ENCODE data around the gene DAB2IP. TPM values are rescaled to one million over a fixed set of nuclear protein-coding genes. Genes with fewer than 3 reads are reported as not detected.

The DAB2IP gene
- total RNA-seq, 1 experiment from 2014 or later: 52.6 TPM

- ATAC-seq: no peak
- Mint-ChIP-seq H3K4me3 (no peak overlapping the region), H3K4me1 (peaks cover 63% of the 10 kb centered on the region), H3K27me3 (ENCODE audit: low read depth) (no peaks in the 10 kb centered on the region), H3K9me3 (no peaks in the 10 kb centered on the region), H3K27ac (0 out of 2 replicates have a peak overlapping the region, but pooled peaks have one; percentile 16), H3K36me3 (no peaks in the 10 kb centered on the region)
- TF ChIP-seq FOXP1 (CRISPR knock-in tag; IDR thresholded peaks at IDR 0.05; ENCODE audit: borderline replicate concordance) (no peak), NFYB (CRISPR knock-in tag; conservative IDR thresholded peaks at IDR 0.05; ENCODE audit: low read depth) (no peak), USF2 (CRISPR knock-in tag; IDR thresholded peaks at IDR 0.05) (no peak), FOXP4 (CRISPR knock-in tag; IDR thresholded peaks at IDR 0.05) (no peak), SMAD3 (CRISPR knock-in tag; IDR thresholded peaks at IDR 0.05; ENCODE audit: borderline replicate concordance) (no peak), CTCF (IDR thresholded peaks at IDR 0.05) (no peak), ZNF671 (CRISPR knock-in tag; IDR thresholded peaks at IDR 0.05) (no peak), OVOL2 (CRISPR knock-in tag; IDR thresholded peaks at IDR 0.05; ENCODE audit: borderline replicate concordance) (no peak), ESRRA (CRISPR knock-in tag; IDR thresholded peaks at IDR 0.05; ENCODE audit: borderline replicate concordance) (no peak), NFATC4 (CRISPR knock-in tag; IDR thresholded peaks at IDR 0.05) (no peak), HMGA2 (CRISPR knock-in tag; IDR thresholded peaks at IDR 0.05) (no peak), ZNF416 (CRISPR knock-in tag; IDR thresholded peaks at IDR 0.05) (no peak), RELA (CRISPR knock-in tag; IDR thresholded peaks at IDR 0.05; ENCODE audit: borderline replicate concordance) (no peak), ELF4 (CRISPR knock-in tag; IDR thresholded peaks at IDR 0.05; ENCODE audit: low read depth) (no peak)
- TF ChIP-seq, protein P1, sequence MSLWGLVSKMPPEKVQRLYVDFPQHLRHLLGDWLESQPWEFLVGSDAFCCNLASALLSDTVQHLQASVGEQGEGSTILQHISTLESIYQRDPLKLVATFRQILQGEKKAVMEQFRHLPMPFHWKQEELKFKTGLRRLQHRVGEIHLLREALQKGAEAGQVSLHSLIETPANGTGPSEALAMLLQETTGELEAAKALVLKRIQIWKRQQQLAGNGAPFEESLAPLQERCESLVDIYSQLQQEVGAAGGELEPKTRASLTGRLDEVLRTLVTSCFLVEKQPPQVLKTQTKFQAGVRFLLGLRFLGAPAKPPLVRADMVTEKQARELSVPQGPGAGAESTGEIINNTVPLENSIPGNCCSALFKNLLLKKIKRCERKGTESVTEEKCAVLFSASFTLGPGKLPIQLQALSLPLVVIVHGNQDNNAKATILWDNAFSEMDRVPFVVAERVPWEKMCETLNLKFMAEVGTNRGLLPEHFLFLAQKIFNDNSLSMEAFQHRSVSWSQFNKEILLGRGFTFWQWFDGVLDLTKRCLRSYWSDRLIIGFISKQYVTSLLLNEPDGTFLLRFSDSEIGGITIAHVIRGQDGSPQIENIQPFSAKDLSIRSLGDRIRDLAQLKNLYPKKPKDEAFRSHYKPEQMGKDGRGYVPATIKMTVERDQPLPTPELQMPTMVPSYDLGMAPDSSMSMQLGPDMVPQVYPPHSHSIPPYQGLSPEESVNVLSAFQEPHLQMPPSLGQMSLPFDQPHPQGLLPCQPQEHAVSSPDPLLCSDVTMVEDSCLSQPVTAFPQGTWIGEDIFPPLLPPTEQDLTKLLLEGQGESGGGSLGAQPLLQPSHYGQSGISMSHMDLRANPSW (CRISPR knock-in tag; conservative IDR thresholded peaks at IDR 0.05; ENCODE audit: low read depth): no peak
- TF ChIP-seq, protein P2, sequence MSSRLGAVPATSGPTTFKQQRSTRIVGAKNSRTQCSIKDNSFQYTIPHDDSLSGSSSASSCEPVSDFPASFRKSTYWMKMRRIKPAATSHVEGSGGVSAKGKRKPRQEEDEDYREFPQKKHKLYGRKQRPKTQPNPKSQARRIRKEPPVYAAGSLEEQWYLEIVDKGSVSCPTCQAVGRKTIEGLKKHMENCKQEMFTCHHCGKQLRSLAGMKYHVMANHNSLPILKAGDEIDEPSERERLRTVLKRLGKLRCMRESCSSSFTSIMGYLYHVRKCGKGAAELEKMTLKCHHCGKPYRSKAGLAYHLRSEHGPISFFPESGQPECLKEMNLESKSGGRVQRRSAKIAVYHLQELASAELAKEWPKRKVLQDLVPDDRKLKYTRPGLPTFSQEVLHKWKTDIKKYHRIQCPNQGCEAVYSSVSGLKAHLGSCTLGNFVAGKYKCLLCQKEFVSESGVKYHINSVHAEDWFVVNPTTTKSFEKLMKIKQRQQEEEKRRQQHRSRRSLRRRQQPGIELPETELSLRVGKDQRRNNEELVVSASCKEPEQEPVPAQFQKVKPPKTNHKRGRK (CRISPR knock-in tag; IDR thresholded peaks at IDR 0.05; ENCODE audit: borderline replicate concordance): no peak
- no peak for DNase-seq (ENCODE audit: low spot score)
- CTCF ChIA-PET: interaction anchor here (0.8 to 1.4 kb wide), 4 partner anchors 45 to 196 kb away, joined by 3 to 6 read pairs (median 5); no protein-coding TSS in a partner anchor
- POLR2A ChIA-PET: no interaction called here
These were observed 166.0 kb downstream of the DAB2IP start for GRCh38 chr9:121817476-121817875.

GRCh38 chr9:121818016-121818661 lies 166.7 kb downstream of the DAB2IP start:
- H3K36me3 Mint-ChIP-seq: no peaks in the 10 kb centered on the region
- ATAC-seq (no peak), DNase-seq (ENCODE audit: low spot score) (no peak)
- H3K4me1 Mint-ChIP-seq: peaks cover 57% of the 10 kb centered on the region
- POLR2A ChIA-PET: no interaction called here
- CTCF ChIA-PET: interaction anchor here (2.8 kb wide), 1 partner anchor 112 kb away, joined by 12 read pairs; no protein-coding TSS in a partner anchor
- no peaks in the 10 kb centered on the region for H3K9me3 Mint-ChIP-seq
- no peak overlapping the region for H3K4me3 Mint-ChIP-seq
- H3K27me3 Mint-ChIP-seq (ENCODE audit: low read depth): no peaks in the 10 kb centered on the region
- H3K27ac Mint-ChIP-seq: no peak overlapping the region
- TF ChIP-seq CREM (CRISPR knock-in tag; IDR thresholded peaks at IDR 0.05): no peak
- TF ChIP-seq, protein P3, sequence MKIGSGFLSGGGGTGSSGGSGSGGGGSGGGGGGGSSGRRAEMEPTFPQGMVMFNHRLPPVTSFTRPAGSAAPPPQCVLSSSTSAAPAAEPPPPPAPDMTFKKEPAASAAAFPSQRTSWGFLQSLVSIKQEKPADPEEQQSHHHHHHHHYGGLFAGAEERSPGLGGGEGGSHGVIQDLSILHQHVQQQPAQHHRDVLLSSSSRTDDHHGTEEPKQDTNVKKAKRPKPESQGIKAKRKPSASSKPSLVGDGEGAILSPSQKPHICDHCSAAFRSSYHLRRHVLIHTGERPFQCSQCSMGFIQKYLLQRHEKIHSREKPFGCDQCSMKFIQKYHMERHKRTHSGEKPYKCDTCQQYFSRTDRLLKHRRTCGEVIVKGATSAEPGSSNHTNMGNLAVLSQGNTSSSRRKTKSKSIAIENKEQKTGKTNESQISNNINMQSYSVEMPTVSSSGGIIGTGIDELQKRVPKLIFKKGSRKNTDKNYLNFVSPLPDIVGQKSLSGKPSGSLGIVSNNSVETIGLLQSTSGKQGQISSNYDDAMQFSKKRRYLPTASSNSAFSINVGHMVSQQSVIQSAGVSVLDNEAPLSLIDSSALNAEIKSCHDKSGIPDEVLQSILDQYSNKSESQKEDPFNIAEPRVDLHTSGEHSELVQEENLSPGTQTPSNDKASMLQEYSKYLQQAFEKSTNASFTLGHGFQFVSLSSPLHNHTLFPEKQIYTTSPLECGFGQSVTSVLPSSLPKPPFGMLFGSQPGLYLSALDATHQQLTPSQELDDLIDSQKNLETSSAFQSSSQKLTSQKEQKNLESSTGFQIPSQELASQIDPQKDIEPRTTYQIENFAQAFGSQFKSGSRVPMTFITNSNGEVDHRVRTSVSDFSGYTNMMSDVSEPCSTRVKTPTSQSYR (CRISPR knock-in tag; IDR thresholded peaks at IDR 0.05): no peak
- TF ChIP-seq, protein P4, sequence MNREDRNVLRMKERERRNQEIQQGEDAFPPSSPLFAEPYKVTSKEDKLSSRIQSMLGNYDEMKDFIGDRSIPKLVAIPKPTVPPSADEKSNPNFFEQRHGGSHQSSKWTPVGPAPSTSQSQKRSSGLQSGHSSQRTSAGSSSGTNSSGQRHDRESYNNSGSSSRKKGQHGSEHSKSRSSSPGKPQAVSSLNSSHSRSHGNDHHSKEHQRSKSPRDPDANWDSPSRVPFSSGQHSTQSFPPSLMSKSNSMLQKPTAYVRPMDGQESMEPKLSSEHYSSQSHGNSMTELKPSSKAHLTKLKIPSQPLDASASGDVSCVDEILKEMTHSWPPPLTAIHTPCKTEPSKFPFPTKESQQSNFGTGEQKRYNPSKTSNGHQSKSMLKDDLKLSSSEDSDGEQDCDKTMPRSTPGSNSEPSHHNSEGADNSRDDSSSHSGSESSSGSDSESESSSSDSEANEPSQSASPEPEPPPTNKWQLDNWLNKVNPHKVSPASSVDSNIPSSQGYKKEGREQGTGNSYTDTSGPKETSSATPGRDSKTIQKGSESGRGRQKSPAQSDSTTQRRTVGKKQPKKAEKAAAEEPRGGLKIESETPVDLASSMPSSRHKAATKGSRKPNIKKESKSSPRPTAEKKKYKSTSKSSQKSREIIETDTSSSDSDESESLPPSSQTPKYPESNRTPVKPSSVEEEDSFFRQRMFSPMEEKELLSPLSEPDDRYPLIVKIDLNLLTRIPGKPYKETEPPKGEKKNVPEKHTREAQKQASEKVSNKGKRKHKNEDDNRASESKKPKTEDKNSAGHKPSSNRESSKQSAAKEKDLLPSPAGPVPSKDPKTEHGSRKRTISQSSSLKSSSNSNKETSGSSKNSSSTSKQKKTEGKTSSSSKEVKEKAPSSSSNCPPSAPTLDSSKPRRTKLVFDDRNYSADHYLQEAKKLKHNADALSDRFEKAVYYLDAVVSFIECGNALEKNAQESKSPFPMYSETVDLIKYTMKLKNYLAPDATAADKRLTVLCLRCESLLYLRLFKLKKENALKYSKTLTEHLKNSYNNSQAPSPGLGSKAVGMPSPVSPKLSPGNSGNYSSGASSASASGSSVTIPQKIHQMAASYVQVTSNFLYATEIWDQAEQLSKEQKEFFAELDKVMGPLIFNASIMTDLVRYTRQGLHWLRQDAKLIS (CRISPR knock-in tag; IDR thresholded peaks at IDR 0.05; ENCODE audit: borderline replicate concordance): no peak
